Fibroblast of lung (primary cell): ENCODE data around the gene MYO10.

Experiments
- EZH2 ChIP-seq: IDR thresholded peaks from 2 replicates; pipeline ENCODE4 v1.5.1; 2012; ENCODE audit warnings: low read length, control low read depth, mild to moderate bottlenecking; ENCODE audit errors: missing control alignments
- TF ChIP-seq, protein P1 (sequence below), 2 donors: IDR thresholded peaks in 1 of 2; conservative IDR thresholded peaks in 1 of 2; 1 replicate in 1 of 2; 2 replicates in 1 of 2; pipeline ENCODE4 v1.5.1; 2011 to 2012; ENCODE audit warnings: low read length in 2 of 2, control low read depth in 1 of 2, inconsistent platforms in 1 of 2, low read depth in 1 of 2, mild to moderate bottlenecking in 1 of 2

- TF ChIP-seq, protein P1, sequence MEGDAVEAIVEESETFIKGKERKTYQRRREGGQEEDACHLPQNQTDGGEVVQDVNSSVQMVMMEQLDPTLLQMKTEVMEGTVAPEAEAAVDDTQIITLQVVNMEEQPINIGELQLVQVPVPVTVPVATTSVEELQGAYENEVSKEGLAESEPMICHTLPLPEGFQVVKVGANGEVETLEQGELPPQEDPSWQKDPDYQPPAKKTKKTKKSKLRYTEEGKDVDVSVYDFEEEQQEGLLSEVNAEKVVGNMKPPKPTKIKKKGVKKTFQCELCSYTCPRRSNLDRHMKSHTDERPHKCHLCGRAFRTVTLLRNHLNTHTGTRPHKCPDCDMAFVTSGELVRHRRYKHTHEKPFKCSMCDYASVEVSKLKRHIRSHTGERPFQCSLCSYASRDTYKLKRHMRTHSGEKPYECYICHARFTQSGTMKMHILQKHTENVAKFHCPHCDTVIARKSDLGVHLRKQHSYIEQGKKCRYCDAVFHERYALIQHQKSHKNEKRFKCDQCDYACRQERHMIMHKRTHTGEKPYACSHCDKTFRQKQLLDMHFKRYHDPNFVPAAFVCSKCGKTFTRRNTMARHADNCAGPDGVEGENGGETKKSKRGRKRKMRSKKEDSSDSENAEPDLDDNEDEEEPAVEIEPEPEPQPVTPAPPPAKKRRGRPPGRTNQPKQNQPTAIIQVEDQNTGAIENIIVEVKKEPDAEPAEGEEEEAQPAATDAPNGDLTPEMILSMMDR (conservative IDR thresholded peaks at IDR 0.05 in 1 of 2, IDR thresholded peaks at IDR 0.05 in 1 of 2; ENCODE audit: low read depth in 1 of 2, low read length in 2 of 2) = no peak
- no peak for TF ChIP-seq EZH2
Observed at GRCh38 chr5:16665601-16666000, 270.5 kb downstream of the MYO10 start.
